HepG2 (cell line): Measurements from ENCODE around the gene CNOT2. TPM values are rescaled to one million over a fixed set of nuclear protein-coding genes. Genes with fewer than 3 reads are reported as not detected.

Source experiments
- ATAC-seq: fragments of 200-7000 bp; cut with Tn5 transposase; 3 replicates; pipeline ENCODE4 v1.9.1; 2020; ENCODE audit warnings: mild to moderate bottlenecking, moderate library complexity
- BruUV-seq: library from RNA; stranded (reverse); fragments of 400-500 nt; replicated peaks from 2 replicates; lab custom pipeline; 2021; lab: Mats Ljungman, UMichigan
- CTCF ChIA-PET: fragments of 300-600 bp; formaldehyde crosslinking; extraction: SDS; loops from one replicate; lab custom pipeline; 2021; ENCODE audit warnings: low total read pairs, inconsistent platforms, low intra/inter-chr PET ratio; lab: Yijun Ruan, JAX
- POLR2A ChIA-PET: fragments of 350-600 bp; sonication (Branson Sonifier 250); formaldehyde crosslinking; loops from one replicate; lab custom pipeline; 2020; ENCODE audit warnings: antibody characterized with exemption, inconsistent platforms; lab: Yijun Ruan, JAX
- DNase-seq: peaks from one replicate; pipeline ENCODE4 v3.0.0-alpha.2; 2015; ENCODE audit warnings: low spot score
- FAIRE-seq: peaks from 3 replicates; lab custom pipeline; 2011; peaks lifted over from hg19 to GRCh38; lab: Jason Lieb, UNC
- H2AFZ ChIP-seq: one replicate; pipeline ENCODE4 v1.6.1; 2011; ENCODE audit warnings: low read length, inconsistent platforms
- H3K27ac ChIP-seq: fragments of 300-600 bp; 3 replicates; pipeline ENCODE4 v1.8.0; 2011; ENCODE audit warnings: mixed run types, mild to moderate bottlenecking, mixed read lengths, low read length, inconsistent platforms; ENCODE audit not compliant: insufficient read depth; ENCODE audit errors: extremely low read length
- H3K27me3 ChIP-seq, 2 experiments: fragments of 200-600 bp in 1 of 2; 2 replicates in 1 of 2; 3 replicates in 1 of 2; pipeline versions ENCODE4 v1.6.0 to v1.8.0; 2011; ENCODE audit warnings: low read length in 2 of 2, mild to moderate bottlenecking in 2 of 2, moderate library complexity in 2 of 2, inconsistent platforms in 1 of 2; ENCODE audit not compliant: insufficient read depth in 2 of 2, control insufficient read depth in 1 of 2
- H3K36me3 ChIP-seq, 2 experiments: fragments of 200-600 bp in 1 of 2; replicated peaks in 1 of 2; 2 replicates in 1 of 2; 3 replicates in 1 of 2; pipeline versions ENCODE4 v1.5.1 to v1.8.0; 2011; ENCODE audit warnings: low read length in 2 of 2, inconsistent platforms in 1 of 2; ENCODE audit not compliant: insufficient read depth in 2 of 2, control insufficient read depth in 1 of 2
- H3K4me1 ChIP-seq: 2 replicates; pipeline ENCODE4 v1.5.1; 2012; ENCODE audit warnings: low read length, inconsistent platforms; ENCODE audit not compliant: insufficient read depth
- H3K4me2 ChIP-seq: 2 replicates; pipeline ENCODE4 v1.6.0; 2011; ENCODE audit warnings: low read depth, low read length, inconsistent platforms
- H3K4me3 ChIP-seq, 3 experiments: fragments of 200-600 bp in 1 of 3; sonication (generic), shearing (Covaris generic) in 1 of 3; replicated peaks in 1 of 3; 2 replicates each; pipeline ENCODE4 v1.5.1; 2011 to 2016; ENCODE audit warnings: low read length in 3 of 3, inconsistent platforms in 2 of 3, low read depth in 2 of 3, mild to moderate bottlenecking in 2 of 3, control low read depth in 1 of 3, mixed read lengths in 1 of 3; ENCODE audit not compliant: insufficient read depth in 1 of 3
- H3K79me2 ChIP-seq: one replicate; pipeline ENCODE4 v1.6.1; 2011; ENCODE audit warnings: low read length, inconsistent platforms; ENCODE audit not compliant: insufficient read depth
- H3K9ac ChIP-seq: 2 replicates; pipeline ENCODE4 v1.6.0; 2011; ENCODE audit warnings: mild to moderate bottlenecking, low read depth, low read length, inconsistent platforms; ENCODE audit not compliant: insufficient read depth
- H3K9me3 ChIP-seq: 2 replicates; pipeline ENCODE4 v1.5.1; 2012; ENCODE audit warnings: mild to moderate bottlenecking, low read length
- H4K20me1 ChIP-seq: 2 replicates; pipeline ENCODE4 v1.6.0; 2011; ENCODE audit warnings: inconsistent platforms, mild to moderate bottlenecking, low read length, moderate library complexity; ENCODE audit not compliant: insufficient read depth
- CEBPB ChIP-seq: IDR thresholded peaks from 2 replicates; pipeline ENCODE4 v1.6.1; 2011; ENCODE audit warnings: low read depth, low read length, improper control_type of control experiment, borderline replicate concordance
- CEBPG ChIP-seq: IDR thresholded peaks from 2 replicates; pipeline ENCODE4 v1.6.1; 2016
- NRL ChIP-seq: sonication (generic); formaldehyde crosslinking; IDR thresholded peaks from 2 replicates; pipeline ENCODE4 v1.5.0; 2020; ENCODE audit warnings: missing genetic modification reagents, mild to moderate bottlenecking, moderate library complexity, borderline replicate concordance
- SOX13 ChIP-seq, 3 experiments: fragments of 450-650 bp in 1 of 3; sonication (generic) in 1 of 3; formaldehyde crosslinking in 1 of 3; IDR thresholded peaks in 2 of 3; conservative IDR thresholded peaks in 1 of 3; 2 replicates each; pipeline versions ENCODE4 v1.5.0 to v1.6.1; 2016 to 2020; ENCODE audit warnings: antibody characterized with exemption in 1 of 3, mild to moderate bottlenecking in 1 of 3, missing compliant biosample characterization in 1 of 3, missing genetic modification reagents in 1 of 3, moderate library complexity in 1 of 3
- ZNF564 ChIP-seq: sonication (generic); formaldehyde crosslinking; IDR thresholded peaks from 2 replicates; pipeline ENCODE4 v1.8.1; 2023; ENCODE audit warnings: mild to moderate bottlenecking, missing genetic modification reagents
- WGBS: methylation state at CpG from one replicate; pipeline ENCODE4 v1.1.6; 2017; ENCODE audit warnings: low lambda C conversion rate; 5-methylcytosine and 5-hydroxymethylcytosine counted together
- in situ Hi-C: cut with HindIII; loops from 2 replicates; pipeline ENCODE4 v1.10.0; 2017; ENCODE audit warnings: low pct_unique_long_range_greater_than_20kb; ENCODE audit not compliant: extremely low pct_ligation_motif_present
- intact Hi-C: fragments of 100-400 bp; cut with micrococcal nuclease; formaldehyde crosslinking; loops from one replicate; pipeline ENCODE4 v1.10.0; 2022; ENCODE audit not compliant: unreplicated experiment
- polyA plus RNA-seq, 8 experiments: library from polyadenylated mRNA; depleted of rRNA in 3 of 8; stranded (reverse) in 7 of 8; unstranded in 1 of 8; fragments of >200 nt; fragmentation: Illumina TruSeq in 4 of 8; extraction: Trizol in 4 of 8; gene quantifications; 2 replicates each; pipeline versions ENCODE4 v1.2.1 to v1.2.3, GENCODE V29; 2011 to 2016; ENCODE audit warnings: low read depth in 4 of 8, missing spikeins in 1 of 8, mixed read lengths in 1 of 8; ENCODE audit not compliant: insufficient read depth in 1 of 8
- total RNA-seq, 5 experiments: library from RNA; depleted of rRNA; stranded (reverse); fragments of >200 nt; fragmentation: Illumina TruSeq; extraction: Trizol; gene quantifications; 2 replicates each; pipeline ENCODE4 v1.2.3, GENCODE V29; 2016; ENCODE audit warnings: low read depth in 1 of 5
- TF ChIP-seq, protein P1 (sequence below): IDR thresholded peaks from 2 replicates; pipeline ENCODE4 v1.6.1; 2012; ENCODE audit warnings: low read depth, low read length, improper control_type of control experiment
- TF ChIP-seq, protein P2 (sequence below): sonication (generic); formaldehyde crosslinking; IDR thresholded peaks from 2 replicates; pipeline ENCODE4 v1.8.1; 2022; ENCODE audit warnings: low read depth, mild to moderate bottlenecking, missing genetic modification reagents
- TF ChIP-seq, protein P3 (sequence below): sonication (generic); formaldehyde crosslinking; IDR thresholded peaks from 2 replicates; pipeline ENCODE4 v1.4.0; 2020; ENCODE audit warnings: missing genetic modification reagents, borderline replicate concordance

Gene CNOT2
- total and polyA plus RNA-seq, 2 of the 13 experiments (the other 11 are each of a cell fraction or from before 2014, with no cell fraction given): 54.5 to 76.6 TPM

DNA sequence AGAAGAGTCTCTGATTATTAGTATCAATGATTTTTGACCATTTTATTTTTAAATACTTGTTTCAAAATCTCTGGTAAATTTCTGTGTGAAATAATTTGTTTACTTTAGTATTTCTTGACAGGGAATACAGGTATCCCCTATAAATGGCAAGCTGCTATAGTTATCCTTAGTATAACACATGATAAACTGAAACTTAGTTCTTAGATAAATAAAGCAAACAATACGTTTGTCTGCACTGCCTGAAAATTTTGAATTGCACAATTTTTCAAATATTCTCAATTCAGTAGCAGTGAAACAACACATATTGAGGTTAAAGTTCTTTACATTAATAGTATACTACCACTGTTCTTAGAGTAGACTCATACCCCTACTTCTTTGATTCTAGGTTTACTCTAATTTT, 26.9 kb downstream of the CNOT2 start:
- no TSS peak for BruUV-seq
- Histone ChIP-seq H3K27ac (peak overlapping the region; percentile 58), H3K4me1 (peaks cover 63% of the 10 kb centered on the region), H3K27me3 (no peaks in the 10 kb centered on the region), H3K79me2 (peaks cover 100% of the 10 kb centered on the region), H3K9me3 (no peaks in the 10 kb centered on the region), H3K4me2 (peak overlapping the region; percentile 64), H3K9ac (no peak overlapping the region), H3K36me3 (no peaks in the 10 kb centered on the region), H2AFZ (no peak overlapping the region), H3K4me3 (peak overlapping the region in 1 of 3 experiments; percentile 31; a peak in 2 of 6 replicates), H4K20me1 (peaks cover 31% of the 10 kb centered on the region)
- ChIA-PET CTCF (no interaction called here), POLR2A (interaction anchor here (1.6 kb wide), 1 partner anchor 26 kb away, joined by 7 read pairs; the partner anchor contains the start of gene CNOT2)
- no peak for FAIRE-seq
- intact Hi-C loops: loop anchor here (2.0 kb wide), 1 partner anchor 27 kb away; the partner anchor contains the start of gene CNOT2
- DNase-seq: peak; percentile 7
- no peak; the same call in 2 of the 3 replicates for ATAC-seq
- 19% methylated on average over 1 of the region's 1 CpG for WGBS
- in situ Hi-C loops: no loop called here
- TF ChIP-seq, protein P1, sequence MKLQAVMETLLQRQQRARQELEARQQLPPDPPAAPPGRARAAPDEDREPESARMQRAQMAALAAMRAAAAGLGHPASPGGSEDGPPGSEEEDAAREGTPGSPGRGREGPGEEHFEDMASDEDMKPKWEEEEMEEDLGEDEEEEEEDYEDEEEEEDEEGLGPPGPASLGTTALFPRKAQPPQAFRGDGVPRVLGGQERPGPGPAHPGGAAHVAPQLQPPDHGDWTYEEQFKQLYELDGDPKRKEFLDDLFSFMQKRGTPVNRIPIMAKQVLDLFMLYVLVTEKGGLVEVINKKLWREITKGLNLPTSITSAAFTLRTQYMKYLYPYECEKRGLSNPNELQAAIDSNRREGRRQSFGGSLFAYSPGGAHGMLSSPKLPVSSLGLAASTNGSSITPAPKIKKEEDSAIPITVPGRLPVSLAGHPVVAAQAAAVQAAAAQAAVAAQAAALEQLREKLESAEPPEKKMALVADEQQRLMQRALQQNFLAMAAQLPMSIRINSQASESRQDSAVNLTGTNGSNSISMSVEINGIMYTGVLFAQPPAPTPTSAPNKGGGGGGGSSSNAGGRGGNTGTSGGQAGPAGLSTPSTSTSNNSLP: 0 out of 2 replicates have a peak, but pooled peaks have one; percentile 16
- 0 out of 2 replicates have a peak, but pooled peaks have one; percentile 30 for TF ChIP-seq CEBPG (CRISPR knock-in tag)
- TF ChIP-seq SOX13 (IDR thresholded peaks at IDR 0.05): no peak
- TF ChIP-seq SOX13 (CRISPR knock-in tag; conservative IDR thresholded peaks at IDR 0.05 in 1 of 2, IDR thresholded peaks at IDR 0.05 in 1 of 2): peak in 1 of 2 experiments; percentile 46; a peak in 1 of 4 replicates
- no peak for TF ChIP-seq ZNF564 (CRISPR knock-in tag)
- 0 out of 2 replicates have a peak, but pooled peaks have one; percentile 34 for TF ChIP-seq CEBPB

DNA sequence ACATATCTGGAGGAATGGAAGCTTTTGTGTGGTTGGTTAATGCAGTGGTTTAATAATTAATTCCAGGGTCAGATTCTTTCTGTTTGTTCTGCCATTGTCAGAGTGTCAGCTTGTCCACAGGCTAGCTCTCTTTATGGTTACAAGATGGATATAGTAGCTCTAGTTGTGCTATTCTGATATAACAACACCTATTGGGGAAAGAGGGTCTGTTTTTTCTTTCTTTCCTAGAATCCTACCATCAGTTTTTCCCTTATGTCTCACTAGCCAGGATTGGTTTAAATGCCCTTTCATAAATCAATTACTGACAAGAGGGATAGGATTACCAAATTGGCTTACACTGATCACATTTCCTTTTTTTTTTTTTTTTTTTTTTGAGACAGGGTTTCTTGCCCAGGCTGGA, 27.8 kb downstream of the CNOT2 start:
- no TSS peak for BruUV-seq
- Histone ChIP-seq H3K27me3 (no peaks in the 10 kb centered on the region), H3K36me3 (no peaks in the 10 kb centered on the region), H4K20me1 (peaks cover 38% of the 10 kb centered on the region), H3K79me2 (peaks cover 100% of the 10 kb centered on the region), H3K4me2 (peak overlapping the region; percentile 64), H3K27ac (peak overlapping the region; percentile 58), H3K4me1 (peaks cover 67% of the 10 kb centered on the region), H3K9me3 (no peaks in the 10 kb centered on the region), H2AFZ (no peak overlapping the region), H3K9ac (no peak overlapping the region), H3K4me3 (peak overlapping the region in 1 of 3 experiments; percentile 31; a peak in 1 of 6 replicates)
- DNase-seq: peak; percentile 72
- CTCF ChIA-PET: no interaction called here
- intact Hi-C loops: loop anchor here (2.0 kb wide), 1 partner anchor 28 kb away; the partner anchor contains the start of gene CNOT2
- POLR2A ChIA-PET: interaction anchor here (1.0 to 1.6 kb wide), 2 partner anchors 27 to 29 kb away, joined by 5 to 7 read pairs; partner anchors contain the start of gene CNOT2
- peak; percentile 98 for ATAC-seq
- in situ Hi-C loops: no loop called here
- FAIRE-seq: no peak
- TF ChIP-seq, protein P2, sequence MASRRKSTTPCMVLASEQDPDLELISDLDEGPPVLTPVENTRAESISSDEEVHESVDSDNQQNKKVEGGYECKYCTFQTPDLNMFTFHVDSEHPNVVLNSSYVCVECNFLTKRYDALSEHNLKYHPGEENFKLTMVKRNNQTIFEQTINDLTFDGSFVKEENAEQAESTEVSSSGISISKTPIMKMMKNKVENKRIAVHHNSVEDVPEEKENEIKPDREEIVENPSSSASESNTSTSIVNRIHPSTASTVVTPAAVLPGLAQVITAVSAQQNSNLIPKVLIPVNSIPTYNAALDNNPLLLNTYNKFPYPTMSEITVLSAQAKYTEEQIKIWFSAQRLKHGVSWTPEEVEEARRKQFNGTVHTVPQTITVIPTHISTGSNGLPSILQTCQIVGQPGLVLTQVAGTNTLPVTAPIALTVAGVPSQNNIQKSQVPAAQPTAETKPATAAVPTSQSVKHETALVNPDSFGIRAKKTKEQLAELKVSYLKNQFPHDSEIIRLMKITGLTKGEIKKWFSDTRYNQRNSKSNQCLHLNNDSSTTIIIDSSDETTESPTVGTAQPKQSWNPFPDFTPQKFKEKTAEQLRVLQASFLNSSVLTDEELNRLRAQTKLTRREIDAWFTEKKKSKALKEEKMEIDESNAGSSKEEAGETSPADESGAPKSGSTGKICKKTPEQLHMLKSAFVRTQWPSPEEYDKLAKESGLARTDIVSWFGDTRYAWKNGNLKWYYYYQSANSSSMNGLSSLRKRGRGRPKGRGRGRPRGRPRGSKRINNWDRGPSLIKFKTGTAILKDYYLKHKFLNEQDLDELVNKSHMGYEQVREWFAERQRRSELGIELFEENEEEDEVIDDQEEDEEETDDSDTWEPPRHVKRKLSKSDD: no peak
- TF ChIP-seq NRL: no peak
- TF ChIP-seq, protein P3, sequence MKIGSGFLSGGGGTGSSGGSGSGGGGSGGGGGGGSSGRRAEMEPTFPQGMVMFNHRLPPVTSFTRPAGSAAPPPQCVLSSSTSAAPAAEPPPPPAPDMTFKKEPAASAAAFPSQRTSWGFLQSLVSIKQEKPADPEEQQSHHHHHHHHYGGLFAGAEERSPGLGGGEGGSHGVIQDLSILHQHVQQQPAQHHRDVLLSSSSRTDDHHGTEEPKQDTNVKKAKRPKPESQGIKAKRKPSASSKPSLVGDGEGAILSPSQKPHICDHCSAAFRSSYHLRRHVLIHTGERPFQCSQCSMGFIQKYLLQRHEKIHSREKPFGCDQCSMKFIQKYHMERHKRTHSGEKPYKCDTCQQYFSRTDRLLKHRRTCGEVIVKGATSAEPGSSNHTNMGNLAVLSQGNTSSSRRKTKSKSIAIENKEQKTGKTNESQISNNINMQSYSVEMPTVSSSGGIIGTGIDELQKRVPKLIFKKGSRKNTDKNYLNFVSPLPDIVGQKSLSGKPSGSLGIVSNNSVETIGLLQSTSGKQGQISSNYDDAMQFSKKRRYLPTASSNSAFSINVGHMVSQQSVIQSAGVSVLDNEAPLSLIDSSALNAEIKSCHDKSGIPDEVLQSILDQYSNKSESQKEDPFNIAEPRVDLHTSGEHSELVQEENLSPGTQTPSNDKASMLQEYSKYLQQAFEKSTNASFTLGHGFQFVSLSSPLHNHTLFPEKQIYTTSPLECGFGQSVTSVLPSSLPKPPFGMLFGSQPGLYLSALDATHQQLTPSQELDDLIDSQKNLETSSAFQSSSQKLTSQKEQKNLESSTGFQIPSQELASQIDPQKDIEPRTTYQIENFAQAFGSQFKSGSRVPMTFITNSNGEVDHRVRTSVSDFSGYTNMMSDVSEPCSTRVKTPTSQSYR (CRISPR knock-in tag): no peak
